T-helper 1 cell (primary cell): ENCODE results near the gene IRAK3.
"Not testable (repeated sequence)": the region's sequence is repeated elsewhere in the genome, so short reads cannot be mapped to it uniquely, and the experiment has no call there.

Experiments
- DNase-seq, 5 donors: peaks; one replicate each; pipeline ENCODE4 v3.0.0-alpha.2; 2012 to 2020

IRAK3 gene

DNA sequence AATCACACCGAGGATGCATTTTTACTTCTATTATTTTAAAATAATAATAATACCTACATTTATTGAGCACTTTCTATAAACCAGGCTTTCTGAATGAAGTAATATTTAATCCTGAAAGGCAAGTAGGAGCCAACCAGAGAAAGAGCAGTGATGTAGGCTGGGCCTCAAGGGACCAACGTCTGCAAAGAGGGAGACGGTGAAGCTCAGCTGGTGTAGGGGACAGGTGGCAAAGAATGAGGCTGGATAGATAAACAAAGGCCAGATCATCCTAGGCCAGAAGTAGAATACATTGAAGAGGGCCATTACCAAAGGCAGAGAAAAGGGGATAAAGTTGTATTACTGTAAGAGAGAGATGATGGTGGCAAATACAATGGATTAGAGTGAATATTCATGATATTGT, 18.4 kb upstream of the IRAK3 start:
- DNase-seq = no peak

DNA sequence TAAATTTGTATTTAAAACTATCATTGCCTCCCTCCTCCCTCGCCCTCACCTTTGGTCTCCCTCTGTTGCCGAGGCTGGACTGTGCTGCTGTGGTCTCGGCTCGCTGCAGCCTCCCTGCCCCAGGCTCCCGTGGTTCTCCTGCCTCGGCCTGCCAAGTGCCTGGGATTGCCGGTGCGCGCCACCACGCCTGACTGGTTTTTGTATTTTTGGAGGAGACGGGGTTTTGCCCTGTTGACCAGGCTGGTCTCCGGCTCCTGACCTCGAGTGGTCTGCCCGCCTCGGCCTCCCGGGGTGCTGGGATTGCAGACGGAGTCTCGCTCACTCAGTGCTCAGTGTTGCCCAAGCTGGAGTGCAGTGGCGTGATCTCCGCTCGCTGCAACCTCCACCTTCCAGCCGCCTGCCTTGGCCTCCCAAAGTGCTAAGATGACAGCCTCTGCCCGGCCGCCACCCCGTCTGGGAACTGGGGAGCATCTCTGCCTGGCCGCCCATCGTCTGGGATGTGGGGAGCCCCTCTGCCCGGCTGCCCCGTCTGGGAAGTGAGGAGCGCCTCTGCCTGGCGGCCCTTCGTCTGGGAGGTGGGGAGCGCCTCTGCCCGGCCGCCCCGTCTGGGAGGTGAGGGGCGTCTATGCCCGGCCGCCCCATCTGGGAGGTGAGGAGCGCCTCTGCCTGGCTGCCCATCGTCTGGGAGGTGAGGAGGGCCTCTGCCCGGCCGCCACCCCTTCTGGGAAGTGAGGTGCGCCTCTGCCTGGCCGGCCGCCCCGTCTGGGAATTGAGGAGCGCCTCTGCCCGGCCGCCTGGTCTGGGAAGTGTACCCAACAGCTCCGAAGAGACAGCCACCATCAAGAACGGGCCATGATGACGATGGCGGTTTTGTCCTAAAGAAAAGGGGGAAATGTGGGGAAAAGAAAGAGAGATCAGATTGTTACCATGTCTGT, 14.4 kb upstream of the IRAK3 start:
- DNase-seq = not testable (repeated sequence)

DNA sequence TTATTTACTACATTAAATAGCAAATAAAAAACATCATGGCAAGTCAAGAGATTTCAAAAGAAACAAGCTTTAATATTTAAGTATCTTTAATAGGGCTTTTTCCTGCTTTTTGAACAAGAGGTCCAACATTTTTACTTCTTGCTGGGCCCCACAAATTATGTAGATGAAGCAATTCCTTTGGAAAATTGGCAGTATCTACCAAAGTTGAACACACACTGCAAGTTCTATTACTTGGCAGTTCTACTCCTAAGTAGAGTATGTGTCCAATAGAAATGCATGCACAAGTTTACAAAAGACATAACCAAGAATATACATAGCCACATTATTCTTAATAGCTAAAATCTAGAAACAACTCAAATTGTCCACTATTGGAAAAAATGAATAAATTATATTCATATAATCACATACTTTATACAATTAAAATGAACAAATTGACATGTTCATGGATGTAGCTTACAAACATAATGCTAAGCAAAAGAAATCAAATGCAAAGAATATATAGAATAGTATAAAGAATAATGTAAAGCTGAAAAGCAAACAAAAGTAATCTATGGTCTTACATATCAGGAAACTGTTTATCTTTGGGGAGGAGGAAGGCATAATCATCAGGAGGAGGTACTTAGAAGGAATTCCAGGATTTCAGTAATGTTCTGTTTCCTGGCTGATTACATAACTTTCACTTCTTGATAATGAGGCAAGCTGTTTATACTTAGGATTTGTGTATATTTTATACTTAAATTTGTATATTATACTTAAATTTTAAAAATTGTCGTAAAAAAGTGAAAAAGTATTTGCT, 12.7 kb upstream of the IRAK3 start:
- no peak for DNase-seq

DNA sequence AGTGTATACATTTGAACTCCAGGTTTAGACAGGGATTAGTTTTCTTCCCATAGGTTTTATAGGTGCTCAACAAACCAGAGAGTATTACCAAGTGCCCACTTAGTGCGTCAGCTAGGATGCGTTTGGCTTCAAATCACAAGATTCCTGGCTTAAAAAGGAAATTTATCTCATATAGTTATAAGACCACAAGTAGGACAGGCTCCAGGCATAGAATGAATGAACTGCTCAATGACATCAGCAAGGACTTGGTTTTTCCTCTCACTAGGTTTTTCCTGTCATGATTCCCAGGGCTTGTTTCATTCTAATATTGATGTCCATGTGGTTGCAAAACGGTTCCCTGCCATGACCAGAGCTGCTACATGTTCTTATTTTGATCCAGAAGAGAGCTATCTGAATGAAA, 6.1 kb upstream of the IRAK3 start:
- DNase-seq = no peak

DNA sequence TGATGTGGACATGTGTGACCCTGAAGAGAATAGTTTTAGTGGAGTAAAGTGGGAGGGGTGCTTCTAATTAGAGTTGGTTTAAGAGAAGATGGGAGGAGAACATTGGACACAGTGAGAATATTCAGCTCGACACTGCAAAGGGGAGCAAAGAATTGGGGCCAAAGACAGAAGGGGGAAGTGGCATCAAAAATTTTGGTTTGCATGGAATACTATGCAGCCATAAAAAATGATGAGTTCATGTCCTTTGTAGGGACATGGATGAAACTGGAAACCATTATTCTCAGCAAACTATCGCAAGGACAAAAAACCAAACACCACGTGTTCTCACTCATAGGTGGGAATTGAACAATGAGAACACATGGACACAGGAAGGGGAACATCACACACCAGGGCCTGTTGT, 4.2 kb upstream of the IRAK3 start:
- DNase-seq = not testable (repeated sequence)

DNA sequence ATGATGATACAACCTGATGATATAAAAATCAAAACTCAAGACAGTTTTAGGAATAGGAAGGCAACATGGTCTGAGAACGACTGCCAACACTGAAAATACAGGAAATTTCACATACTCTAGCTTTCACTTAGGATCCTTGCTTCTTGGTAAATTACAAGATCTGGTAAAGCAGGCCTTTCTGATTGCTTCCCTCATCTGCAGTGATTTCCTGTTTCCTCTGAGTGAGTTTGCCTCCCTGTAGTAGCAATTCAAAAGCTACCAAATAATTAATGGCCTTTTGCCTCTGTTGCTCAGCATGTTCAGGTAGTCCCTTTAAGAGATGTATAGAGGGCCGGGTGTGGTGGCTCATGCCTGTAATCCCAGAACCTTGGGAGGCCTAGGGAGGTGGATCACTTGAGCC, 2.0 kb upstream of the IRAK3 start:
- no peak for DNase-seq

DNA sequence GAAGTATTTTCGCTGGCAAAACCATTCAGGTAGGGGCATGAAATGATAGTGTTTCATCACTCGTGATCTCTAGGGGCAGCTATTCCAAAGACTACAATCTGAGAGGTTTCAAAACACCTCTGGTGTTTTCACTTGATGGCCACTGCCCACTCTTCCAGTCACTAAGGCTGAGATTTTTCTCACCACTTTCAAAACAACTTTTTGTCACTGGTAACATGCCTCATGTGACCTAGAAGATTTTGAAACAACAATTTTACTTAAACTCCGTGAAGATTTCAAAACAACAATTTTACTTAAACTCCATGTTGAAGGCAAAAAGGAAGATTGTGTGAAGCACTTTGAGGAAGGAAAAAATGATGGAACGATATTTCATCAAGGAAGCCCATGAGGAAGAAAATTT, 1.2 kb upstream of the IRAK3 start:
- no peak for DNase-seq

DNA sequence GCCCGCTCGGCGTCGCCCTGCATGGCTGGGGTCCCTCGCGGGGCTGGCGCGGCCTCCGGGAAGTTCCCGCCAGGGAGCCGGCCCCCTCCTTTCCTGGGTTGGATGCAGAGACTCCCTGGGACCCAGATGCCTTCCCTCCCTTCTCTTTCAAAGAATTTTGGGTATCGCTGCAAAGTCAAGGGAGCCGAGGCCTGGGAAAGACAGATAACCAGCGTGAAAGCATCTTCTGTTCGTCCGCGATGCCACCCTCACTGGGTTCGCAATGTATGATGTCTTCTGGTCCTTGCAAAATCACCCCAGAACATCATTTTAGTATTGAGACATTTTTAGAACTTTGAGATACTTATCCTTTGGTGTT, 451 bp downstream of the IRAK3 start:
- DNase-seq = no peak

DNA sequence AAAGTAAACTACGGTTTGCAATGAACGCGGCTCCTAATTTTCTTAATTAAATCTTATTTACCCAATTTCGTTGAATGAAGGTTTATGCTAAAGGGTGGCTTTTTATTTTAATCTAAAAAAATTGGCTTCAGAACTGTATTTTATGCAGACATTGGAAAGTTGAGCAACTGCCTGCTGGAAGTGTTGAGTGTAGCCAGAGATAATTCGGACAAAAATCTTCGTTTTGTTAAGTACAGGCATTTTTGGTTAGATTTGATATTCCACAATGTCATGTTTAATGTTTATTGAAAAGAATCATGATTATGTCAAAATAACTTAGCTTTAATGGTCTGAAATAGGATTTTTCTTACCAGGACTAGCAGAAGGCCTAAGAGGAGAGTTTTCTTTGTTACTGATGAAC, 875 bp downstream of the IRAK3 start:
- no peak for DNase-seq

DNA sequence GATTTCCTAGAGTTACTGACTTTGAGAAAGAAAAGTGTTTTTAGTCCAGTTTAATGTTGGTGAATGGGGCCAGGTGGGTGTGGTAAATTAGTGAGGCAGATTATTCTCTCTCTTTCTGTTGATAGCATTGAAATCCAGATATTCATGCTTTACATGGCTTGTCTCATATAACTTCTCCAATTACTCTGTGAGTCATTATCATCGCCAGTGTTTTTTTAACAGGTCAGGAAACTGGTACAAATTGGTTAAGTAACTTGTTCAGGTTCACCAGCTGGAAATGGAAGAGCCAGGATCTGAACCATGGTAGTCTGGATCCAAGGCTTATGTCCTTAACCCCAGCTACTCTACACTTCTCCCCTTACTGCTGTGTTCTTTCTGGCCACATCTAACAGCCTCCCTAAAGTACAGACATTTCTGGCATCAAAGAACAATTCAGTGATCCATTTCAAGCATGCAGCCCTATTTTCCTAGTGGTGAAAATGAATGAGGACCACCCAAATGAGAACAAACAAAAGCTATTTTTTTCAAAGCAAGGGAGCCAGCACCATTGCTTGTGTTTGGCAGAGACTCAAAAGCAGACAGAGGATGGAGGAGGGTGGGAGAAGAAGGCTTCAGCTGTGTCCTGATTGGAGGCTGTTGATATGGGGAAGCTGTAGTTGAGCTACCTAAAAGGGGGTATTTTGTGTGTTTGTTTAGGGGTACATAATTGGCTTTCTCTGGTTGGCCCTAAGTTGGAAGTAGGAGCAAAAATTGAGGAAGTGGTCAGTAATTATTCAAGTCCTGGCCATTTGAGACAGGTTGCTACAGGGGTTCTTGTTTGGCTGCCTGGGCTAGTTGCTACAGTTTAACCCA, 1.7 kb downstream of the IRAK3 start:
- no peak for DNase-seq

DNA sequence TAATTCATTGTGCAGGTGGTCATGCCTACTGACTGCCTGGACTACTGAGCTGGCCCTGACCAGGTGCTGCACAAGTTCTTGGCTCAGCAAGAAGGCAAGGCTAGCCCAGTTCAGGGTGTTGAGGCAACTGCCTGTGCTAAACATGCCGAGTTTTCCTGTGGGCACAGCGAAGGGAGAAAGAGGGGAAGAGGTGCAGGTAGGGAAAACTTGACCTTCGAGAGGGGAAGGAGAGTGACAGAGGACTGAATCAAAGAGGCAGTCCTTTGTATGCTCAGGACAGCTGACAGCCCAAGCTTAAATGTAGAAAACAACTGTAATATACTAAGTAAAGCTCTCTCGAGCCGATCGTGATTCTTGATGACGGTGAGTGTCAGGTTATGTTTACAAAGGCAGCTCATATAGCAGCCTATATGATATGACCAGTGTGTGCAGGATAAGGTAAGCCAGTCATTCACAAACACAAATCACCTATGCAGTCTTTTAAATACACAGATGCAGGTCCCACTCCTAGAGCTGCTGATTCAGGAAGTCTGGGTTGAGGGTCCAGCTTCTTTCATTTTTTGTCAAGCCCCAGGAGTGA, 2.6 kb downstream of the IRAK3 start:
- no peak for DNase-seq

DNA sequence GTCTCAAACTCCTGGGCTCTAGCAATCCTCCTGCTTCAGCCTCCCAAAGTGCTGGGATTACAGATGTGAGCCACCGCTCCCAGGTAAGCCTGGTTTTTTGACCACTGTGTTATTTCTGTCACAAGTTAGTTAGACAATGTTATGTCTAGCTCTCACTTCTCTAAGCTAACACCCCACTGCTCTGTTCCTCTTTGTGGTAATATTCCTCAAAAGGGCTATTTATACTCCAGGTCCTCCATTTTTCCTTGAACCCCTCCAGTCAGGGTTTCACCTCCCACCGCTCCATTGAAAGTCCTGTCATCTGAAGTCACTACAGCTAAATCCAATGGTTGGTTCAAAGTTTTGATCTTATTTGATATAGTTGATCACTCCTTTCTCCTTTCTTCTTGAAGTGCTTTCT, 5.1 kb downstream of the IRAK3 start:
- DNase-seq = no peak

DNA sequence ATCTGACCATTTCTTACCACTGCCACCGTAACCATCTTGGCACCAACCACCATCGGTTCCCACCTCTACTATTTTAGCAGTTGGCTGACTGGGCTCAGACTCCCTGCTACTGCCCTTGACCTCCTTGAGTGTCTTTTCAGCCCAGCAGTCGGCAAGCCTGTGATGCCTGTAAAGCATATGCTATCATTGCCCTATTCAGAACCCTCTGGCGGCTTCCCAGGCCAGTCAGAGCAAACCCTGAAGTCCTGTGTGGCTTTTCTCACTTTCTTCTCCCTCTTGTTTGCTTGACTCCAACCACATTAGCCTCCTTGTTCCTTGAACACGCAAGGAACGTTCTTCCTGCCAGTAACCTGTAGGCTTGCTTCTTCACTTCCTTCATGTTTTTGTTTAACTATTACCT, 6.2 kb downstream of the IRAK3 start:
- DNase-seq = no peak

DNA sequence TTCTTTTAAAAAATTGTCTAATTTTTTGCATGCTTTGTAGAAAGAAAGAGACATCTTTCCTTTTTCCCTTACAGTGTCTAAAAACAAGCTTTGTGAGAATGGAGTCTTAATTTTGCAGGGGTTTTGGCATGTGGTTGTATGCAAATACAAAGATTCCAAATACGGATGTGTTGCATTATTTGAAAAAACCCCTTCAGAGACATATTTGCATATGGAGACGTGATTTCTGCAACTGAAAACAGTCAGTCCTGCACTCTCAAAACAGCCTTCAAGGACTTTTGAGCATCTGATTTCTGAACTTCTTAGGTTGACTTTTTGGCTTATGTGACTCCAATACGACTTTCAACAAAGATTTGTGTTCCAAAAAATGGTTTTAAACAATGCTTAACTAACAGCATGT, 7.8 kb downstream of the IRAK3 start:
- DNase-seq = peak in 1 of 5 donors; percentile 71

DNA sequence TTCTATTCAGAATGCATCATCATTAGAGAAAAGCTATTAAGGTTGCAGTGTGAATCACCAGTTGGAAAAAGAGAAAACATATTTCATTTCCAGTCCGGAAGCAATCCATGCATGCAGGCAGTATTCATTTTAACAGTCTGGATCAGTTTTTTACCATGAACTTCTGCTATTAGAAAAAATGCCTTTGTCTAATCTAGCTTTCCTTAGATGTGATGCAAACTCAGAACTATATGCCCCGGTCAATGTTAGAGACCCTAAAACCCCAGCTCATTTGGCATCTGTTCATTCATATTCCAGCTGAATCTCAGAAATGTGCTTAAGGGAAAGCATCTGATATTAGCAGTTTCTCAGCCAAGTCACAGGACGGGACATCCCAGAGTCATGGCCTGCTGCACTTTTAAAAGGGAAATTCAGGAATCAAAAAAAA, 8.5 kb downstream of the IRAK3 start:
- no peak for DNase-seq

DNA sequence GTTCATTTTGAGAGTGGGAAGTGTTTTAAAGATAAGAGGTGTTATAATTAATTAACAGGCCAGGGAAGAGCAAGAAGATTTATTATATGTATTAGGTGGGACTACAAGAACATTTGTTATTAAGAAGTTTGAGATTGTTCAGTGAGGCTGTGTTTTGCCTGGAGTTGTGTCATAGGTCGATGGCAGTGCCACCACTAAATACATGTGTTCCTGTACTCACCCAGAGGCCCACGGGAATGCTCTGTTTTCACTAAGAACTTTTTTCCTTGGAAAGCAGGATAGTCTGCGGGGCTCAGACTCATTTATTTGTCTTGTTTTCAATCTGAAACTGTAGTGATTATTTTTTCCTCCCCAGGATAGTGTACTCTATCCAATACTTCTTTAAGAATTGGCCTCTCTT, 10.1 kb downstream of the IRAK3 start:
- no peak for DNase-seq

DNA sequence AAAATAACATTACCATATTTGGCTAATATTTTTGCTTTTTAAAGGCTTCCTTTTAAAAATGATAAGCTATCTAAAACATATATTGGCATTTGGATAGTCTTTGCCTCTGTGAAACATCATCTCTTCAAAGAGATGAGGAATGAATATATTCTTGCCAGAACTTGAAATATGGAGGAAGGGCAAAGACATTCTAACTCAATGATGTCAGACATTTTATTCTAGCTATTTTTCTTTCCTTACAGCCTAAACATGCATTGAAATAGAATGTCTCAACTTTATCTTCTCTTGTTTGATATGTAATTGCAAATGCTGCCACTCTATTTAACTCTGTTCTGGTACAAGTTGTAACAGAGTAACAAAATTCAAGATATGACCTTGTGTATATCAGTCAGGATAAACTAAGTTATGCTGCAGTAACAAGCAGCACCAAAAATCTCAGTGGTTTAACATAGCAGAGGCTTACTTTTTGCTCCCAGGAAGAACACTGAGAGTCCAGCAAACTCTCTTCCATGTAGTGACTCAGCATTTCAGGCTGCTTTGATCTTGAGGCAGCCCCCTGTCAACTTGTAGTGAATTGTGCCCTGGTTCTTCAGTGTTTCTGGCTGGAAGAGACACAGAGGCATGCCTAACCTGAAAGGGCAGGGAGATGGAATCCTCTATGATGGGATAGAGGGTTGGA, 11.0 kb downstream of the IRAK3 start:
- DNase-seq = no peak

DNA sequence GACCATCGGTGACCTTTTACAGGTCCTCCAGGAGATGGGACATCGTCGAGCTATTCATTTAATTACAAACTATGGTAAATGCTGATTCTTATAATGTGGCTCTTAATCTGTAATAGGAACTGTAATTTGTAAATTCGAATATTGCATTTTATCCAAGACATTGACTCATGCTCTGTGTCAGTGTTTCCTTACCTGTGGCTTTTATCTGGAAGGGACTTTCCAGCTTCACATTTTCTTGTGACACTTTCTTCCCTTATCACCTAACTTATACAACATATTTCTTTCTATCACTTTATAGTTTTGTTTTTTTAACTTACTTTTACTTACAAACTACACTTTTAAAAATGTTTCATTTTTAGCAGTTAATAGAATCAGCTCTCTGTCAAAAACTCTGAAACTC, 14.8 kb downstream of the IRAK3 start:
- DNase-seq = no peak

DNA sequence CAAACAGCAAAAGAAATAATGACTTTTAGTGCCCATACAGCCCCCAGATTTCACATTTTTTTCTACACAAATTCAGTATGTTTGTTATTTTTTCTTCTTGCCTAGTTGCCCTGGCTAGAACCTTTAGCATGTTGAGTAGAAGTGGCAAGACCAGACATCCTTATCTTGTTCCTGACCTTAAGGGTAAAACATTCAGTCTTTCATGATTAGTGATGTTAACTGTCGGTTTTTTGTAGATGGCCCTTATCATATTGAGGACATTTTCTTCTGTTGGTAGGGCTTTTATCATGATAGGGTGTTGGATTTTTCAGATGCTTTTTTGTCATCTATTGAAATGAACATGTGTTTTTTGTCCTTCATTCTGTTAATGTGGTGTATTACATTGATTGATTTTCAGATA, 17.1 kb downstream of the IRAK3 start:
- no peak for DNase-seq

DNA sequence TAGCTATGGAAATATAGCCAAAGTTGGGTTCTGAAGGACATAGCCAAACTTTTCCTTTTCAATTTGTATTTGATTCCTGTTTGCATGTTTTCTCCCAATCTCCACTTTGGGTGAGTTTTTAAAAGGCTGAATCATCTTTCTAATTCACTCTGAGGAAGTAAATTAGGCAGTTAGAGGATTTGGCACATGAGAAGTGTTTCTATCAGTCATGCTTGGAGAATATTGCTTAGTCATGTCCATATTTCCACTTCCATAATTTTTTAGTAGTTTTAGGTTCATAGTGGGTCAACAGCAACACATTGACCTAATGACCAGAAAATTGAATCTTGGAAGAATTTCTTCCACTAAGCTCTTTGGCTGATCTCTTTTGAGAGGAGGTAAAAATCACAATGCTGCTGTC, 21.8 kb downstream of the IRAK3 start:
- no peak for DNase-seq

DNA sequence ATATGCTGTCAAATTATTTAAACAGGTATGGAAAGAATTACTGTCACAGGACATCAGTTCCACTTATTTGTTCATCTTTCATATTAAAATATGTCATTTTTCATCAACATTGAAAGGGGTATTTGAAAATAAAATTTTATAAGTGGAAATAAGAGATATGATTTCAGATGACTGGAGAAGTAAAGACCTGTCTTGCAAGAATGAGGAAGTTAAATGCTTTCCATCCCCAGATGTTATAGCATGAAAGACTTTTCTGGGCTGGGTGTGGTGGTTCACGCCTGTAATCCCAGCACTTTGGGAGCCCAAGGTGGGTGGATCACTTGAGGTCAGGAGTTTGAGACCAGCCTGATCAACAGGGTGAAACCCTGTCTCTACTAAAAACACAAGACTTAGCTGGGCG, 22.6 kb downstream of the IRAK3 start:
- not testable (repeated sequence) for DNase-seq

DNA sequence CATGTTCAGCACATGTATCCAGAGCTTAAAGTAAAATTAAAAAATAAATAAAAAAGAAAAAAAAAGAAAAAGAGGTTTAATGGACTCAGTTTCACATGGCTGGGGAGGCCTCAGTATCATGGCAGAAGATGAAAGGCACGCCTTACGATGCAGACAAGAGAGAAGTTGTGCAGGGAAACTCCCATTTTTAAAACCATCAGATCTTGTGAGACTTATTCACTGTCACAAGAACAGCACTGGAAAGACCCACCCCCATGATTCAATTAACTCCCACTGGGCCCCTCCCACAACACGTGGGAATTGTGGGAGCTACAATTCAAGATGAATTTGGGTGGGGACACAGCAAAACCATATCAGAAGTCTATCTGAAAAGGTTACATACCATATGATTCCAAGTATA, 24.0 kb downstream of the IRAK3 start:
- DNase-seq = not testable (repeated sequence)
